HepG2 (cell line): Measurements from ENCODE around the gene SMAP1.

Source experiments
- CCDC6 ChIP-seq: sonication (generic); formaldehyde crosslinking; IDR thresholded peaks from 2 replicates; pipeline ENCODE4 v1.8.1; 2022; ENCODE audit warnings: mild to moderate bottlenecking, missing genetic modification reagents, moderate library complexity
- EP300 ChIP-seq, 3 experiments: sonication (generic) in 1 of 3; formaldehyde crosslinking in 1 of 3; IDR thresholded peaks; 2 replicates each; pipeline versions ENCODE4 v1.5.1 to v1.6.1; 2011 to 2020; ENCODE audit warnings: low read depth in 2 of 3, low read length in 2 of 3, borderline replicate concordance in 1 of 3, improper control_type of control experiment in 1 of 3, mild to moderate bottlenecking in 1 of 3, missing genetic modification reagents in 1 of 3, moderate library complexity in 1 of 3
- EZH2 ChIP-seq: conservative IDR thresholded peaks from 2 replicates; pipeline ENCODE4 v1.6.1; 2012; ENCODE audit warnings: mild to moderate bottlenecking, low read depth, low read length, moderate library complexity
- FIP1L1 ChIP-seq: fragments of 200-400 bp; formaldehyde crosslinking; IDR thresholded peaks from 2 replicates; pipeline ENCODE4 v1.6.1; 2018; ENCODE audit warnings: low read depth, mild to moderate bottlenecking, low read length, moderate library complexity, borderline replicate concordance; ENCODE audit not compliant: insufficient read depth
- ISL2 ChIP-seq: sonication (generic); formaldehyde crosslinking; IDR thresholded peaks from 2 replicates; pipeline ENCODE4 v1.5.0; 2020; ENCODE audit warnings: missing genetic modification reagents
- JUNB ChIP-seq: sonication (generic); formaldehyde crosslinking; IDR thresholded peaks from 2 replicates; pipeline ENCODE4 v1.8.0; 2022; ENCODE audit warnings: missing genetic modification reagents, mild to moderate bottlenecking, borderline replicate concordance
- POLR2A ChIP-seq, 2 experiments: IDR thresholded peaks; 2 replicates each; pipeline ENCODE4 v1.6.1; 2011; ENCODE audit warnings: low read depth in 2 of 2, low read length in 2 of 2, mild to moderate bottlenecking in 1 of 2, moderate library complexity in 1 of 2; ENCODE audit not compliant: insufficient read depth in 1 of 2
- POLR2G ChIP-seq: fragments of 200-400 bp; formaldehyde crosslinking; IDR thresholded peaks from 2 replicates; pipeline ENCODE4 v1.6.1; 2018; ENCODE audit warnings: mild to moderate bottlenecking, low read depth, low read length, moderate library complexity
- TEAD2 ChIP-seq: sonication (generic); formaldehyde crosslinking; IDR thresholded peaks from 2 replicates; pipeline ENCODE4 v1.9.0; 2021; ENCODE audit warnings: missing genetic modification reagents
- TF ChIP-seq, protein P1 (sequence below): IDR thresholded peaks from 2 replicates; pipeline ENCODE4 v1.6.1; 2012; ENCODE audit warnings: inconsistent platforms
- TF ChIP-seq, protein P2 (sequence below): sonication (generic); formaldehyde crosslinking; conservative IDR thresholded peaks from 2 replicates; pipeline ENCODE4 v1.4.0; 2020; ENCODE audit warnings: missing genetic modification reagents
- TF ChIP-seq, protein P3 (sequence below): sonication (generic); formaldehyde crosslinking; IDR thresholded peaks from 2 replicates; pipeline ENCODE4 v1.5.0; 2020; ENCODE audit warnings: missing genetic modification reagents
- TF ChIP-seq, protein P4 (sequence below): sonication (generic); formaldehyde crosslinking; IDR thresholded peaks from 2 replicates; pipeline ENCODE4 v1.5.0; 2020; ENCODE audit warnings: mild to moderate bottlenecking, missing genetic modification reagents, moderate library complexity

DNA sequence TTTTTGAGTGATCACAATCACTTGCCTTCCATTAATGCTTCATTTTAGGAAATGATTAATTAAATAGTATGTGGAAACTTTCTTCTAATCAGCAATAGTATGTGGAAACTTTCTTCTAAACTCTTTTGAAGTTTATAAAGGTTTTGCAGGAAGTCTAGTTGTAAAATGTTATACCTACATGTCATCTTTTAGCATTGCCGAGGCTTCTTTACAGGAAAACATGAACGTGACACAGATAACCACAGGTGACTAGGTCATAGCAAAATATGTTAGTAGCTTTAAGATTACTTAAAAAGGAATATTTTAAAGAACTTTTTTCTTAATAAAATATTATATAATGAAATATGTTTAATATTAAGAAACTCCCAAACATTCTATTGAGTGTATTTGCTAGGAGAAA lies 56.8 kb downstream of the SMAP1 start:
- TF ChIP-seq POLR2A (IDR thresholded peaks at IDR 0.05; ENCODE audit: insufficient read depth in 1 of 2, low read depth in 2 of 2, low read length in 2 of 2), result no peak
- no peak for TF ChIP-seq TEAD2 (CRISPR knock-in tag)
- TF ChIP-seq, protein P1, sequence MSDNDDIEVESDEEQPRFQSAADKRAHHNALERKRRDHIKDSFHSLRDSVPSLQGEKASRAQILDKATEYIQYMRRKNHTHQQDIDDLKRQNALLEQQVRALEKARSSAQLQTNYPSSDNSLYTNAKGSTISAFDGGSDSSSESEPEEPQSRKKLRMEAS, result no peak
- TF ChIP-seq, protein P2, sequence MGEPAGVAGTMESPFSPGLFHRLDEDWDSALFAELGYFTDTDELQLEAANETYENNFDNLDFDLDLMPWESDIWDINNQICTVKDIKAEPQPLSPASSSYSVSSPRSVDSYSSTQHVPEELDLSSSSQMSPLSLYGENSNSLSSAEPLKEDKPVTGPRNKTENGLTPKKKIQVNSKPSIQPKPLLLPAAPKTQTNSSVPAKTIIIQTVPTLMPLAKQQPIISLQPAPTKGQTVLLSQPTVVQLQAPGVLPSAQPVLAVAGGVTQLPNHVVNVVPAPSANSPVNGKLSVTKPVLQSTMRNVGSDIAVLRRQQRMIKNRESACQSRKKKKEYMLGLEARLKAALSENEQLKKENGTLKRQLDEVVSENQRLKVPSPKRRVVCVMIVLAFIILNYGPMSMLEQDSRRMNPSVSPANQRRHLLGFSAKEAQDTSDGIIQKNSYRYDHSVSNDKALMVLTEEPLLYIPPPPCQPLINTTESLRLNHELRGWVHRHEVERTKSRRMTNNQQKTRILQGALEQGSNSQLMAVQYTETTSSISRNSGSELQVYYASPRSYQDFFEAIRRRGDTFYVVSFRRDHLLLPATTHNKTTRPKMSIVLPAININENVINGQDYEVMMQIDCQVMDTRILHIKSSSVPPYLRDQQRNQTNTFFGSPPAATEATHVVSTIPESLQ (CRISPR knock-in tag), result no peak
- TF ChIP-seq, protein P3, sequence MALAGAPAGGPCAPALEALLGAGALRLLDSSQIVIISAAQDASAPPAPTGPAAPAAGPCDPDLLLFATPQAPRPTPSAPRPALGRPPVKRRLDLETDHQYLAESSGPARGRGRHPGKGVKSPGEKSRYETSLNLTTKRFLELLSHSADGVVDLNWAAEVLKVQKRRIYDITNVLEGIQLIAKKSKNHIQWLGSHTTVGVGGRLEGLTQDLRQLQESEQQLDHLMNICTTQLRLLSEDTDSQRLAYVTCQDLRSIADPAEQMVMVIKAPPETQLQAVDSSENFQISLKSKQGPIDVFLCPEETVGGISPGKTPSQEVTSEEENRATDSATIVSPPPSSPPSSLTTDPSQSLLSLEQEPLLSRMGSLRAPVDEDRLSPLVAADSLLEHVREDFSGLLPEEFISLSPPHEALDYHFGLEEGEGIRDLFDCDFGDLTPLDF (CRISPR knock-in tag), result no peak
- TF ChIP-seq JUNB, result no peak
- TF ChIP-seq POLR2G, result no peak
- TF ChIP-seq EP300 (IDR thresholded peaks at IDR 0.05; ENCODE audit: low read depth in 2 of 2, low read length in 2 of 2), result no peak
- no peak for TF ChIP-seq EP300 (CRISPR knock-in tag; IDR thresholded peaks at IDR 0.05; ENCODE audit: borderline replicate concordance)
- TF ChIP-seq FIP1L1, result no peak
- TF ChIP-seq EZH2, result no peak
- TF ChIP-seq CCDC6 (CRISPR knock-in tag), result no peak
- TF ChIP-seq ISL2 (CRISPR knock-in tag), result no peak
- TF ChIP-seq, protein P4, sequence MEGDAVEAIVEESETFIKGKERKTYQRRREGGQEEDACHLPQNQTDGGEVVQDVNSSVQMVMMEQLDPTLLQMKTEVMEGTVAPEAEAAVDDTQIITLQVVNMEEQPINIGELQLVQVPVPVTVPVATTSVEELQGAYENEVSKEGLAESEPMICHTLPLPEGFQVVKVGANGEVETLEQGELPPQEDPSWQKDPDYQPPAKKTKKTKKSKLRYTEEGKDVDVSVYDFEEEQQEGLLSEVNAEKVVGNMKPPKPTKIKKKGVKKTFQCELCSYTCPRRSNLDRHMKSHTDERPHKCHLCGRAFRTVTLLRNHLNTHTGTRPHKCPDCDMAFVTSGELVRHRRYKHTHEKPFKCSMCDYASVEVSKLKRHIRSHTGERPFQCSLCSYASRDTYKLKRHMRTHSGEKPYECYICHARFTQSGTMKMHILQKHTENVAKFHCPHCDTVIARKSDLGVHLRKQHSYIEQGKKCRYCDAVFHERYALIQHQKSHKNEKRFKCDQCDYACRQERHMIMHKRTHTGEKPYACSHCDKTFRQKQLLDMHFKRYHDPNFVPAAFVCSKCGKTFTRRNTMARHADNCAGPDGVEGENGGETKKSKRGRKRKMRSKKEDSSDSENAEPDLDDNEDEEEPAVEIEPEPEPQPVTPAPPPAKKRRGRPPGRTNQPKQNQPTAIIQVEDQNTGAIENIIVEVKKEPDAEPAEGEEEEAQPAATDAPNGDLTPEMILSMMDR, result no peak
